ENCODE measurements around the gene PHF19. TPM values are rescaled to one million over a fixed set of nuclear protein-coding genes. Genes with fewer than 3 reads are reported as not detected.

Gene PHF19
- total RNA-seq, 3 donors from 2014 or later = 59.2 to 75.1 (median 64.8) TPM

- DNase-seq (peak; percentile 71), ATAC-seq (peak; percentile 53 to 59)
- peaks cover 77% of the 10 kb centered on the region for H3K4me1 Mint-ChIP-seq (ENCODE audit: low read depth)
- no peaks in the 10 kb centered on the region for H3K27me3 Mint-ChIP-seq (ENCODE audit: low read depth)
- no peaks in the 10 kb centered on the region for H3K9me3 Mint-ChIP-seq
- H3K4me3 Mint-ChIP-seq = peak overlapping the region; percentile 85
- H3K36me3 Mint-ChIP-seq (ENCODE audit: insufficient read depth) = peaks cover 22% of the 10 kb centered on the region
Observed at GRCh38 chr9:120875954-120876841, 790 bp downstream of the PHF19 start.

- DNase-seq (no peak), ATAC-seq (no peak)
- H3K9me3 Mint-ChIP-seq = no peaks in the 10 kb centered on the region
- peak overlapping the region; percentile 85 for H3K4me3 Mint-ChIP-seq
- H3K27me3 Mint-ChIP-seq (ENCODE audit: low read depth) = no peaks in the 10 kb centered on the region
- H3K36me3 Mint-ChIP-seq (ENCODE audit: insufficient read depth) = peaks cover 22% of the 10 kb centered on the region
- H3K4me1 Mint-ChIP-seq (ENCODE audit: low read depth) = peaks cover 75% of the 10 kb centered on the region
Observed at GRCh38 chr9:120875643-120875953, 1.4 kb downstream of the PHF19 start.

GRCh38 chr9:120875195-120875565, 1.8 kb downstream of the PHF19 start:
- Mint-ChIP-seq H3K27me3 (ENCODE audit: low read depth) (no peaks in the 10 kb centered on the region), H3K9me3 (no peaks in the 10 kb centered on the region), H3K4me1 (ENCODE audit: low read depth) (peaks cover 71% of the 10 kb centered on the region), H3K4me3 (peak overlapping the region; percentile 85), H3K36me3 (ENCODE audit: insufficient read depth) (peaks cover 22% of the 10 kb centered on the region)
- no peak for DNase-seq
- ATAC-seq = no peak

- H3K4me3 Mint-ChIP-seq = peak overlapping the region; percentile 1
- H3K9me3 Mint-ChIP-seq = no peaks in the 10 kb centered on the region
- no peak for DNase-seq
- peaks cover 22% of the 10 kb centered on the region for H3K36me3 Mint-ChIP-seq (ENCODE audit: insufficient read depth)
- no peaks in the 10 kb centered on the region for H3K27me3 Mint-ChIP-seq (ENCODE audit: low read depth)
- ATAC-seq = no peak
- peaks cover 67% of the 10 kb centered on the region for H3K4me1 Mint-ChIP-seq (ENCODE audit: low read depth)
Observed at GRCh38 chr9:120874226-120875194, 2.5 kb downstream of the PHF19 start.

- Mint-ChIP-seq H3K36me3 (ENCODE audit: insufficient read depth) (peaks cover 22% of the 10 kb centered on the region), H3K9me3 (no peaks in the 10 kb centered on the region), H3K4me3 (no peak overlapping the region), H3K4me1 (ENCODE audit: low read depth) (peaks cover 63% of the 10 kb centered on the region), H3K27me3 (ENCODE audit: low read depth) (no peaks in the 10 kb centered on the region)
- DNase-seq (no peak), ATAC-seq (no peak)
Observed at GRCh38 chr9:120873512-120873911, 3.5 kb downstream of the PHF19 start.

- Mint-ChIP-seq H3K27me3 (ENCODE audit: low read depth) (no peaks in the 10 kb centered on the region), H3K4me3 (no peak overlapping the region), H3K36me3 (ENCODE audit: insufficient read depth) (peaks cover 22% of the 10 kb centered on the region), H3K9me3 (no peaks in the 10 kb centered on the region), H3K4me1 (ENCODE audit: low read depth) (peaks cover 60% of the 10 kb centered on the region)
- ATAC-seq = no peak
- DNase-seq = no peak
Observed at GRCh38 chr9:120872791-120873502, 4.0 kb downstream of the PHF19 start.

GRCh38 chr9:120870206-120870605, 6.8 kb downstream of the PHF19 start:
- no peaks in the 10 kb centered on the region for H3K27me3 Mint-ChIP-seq (ENCODE audit: low read depth)
- DNase-seq (no peak), ATAC-seq (no peak)
- no peak overlapping the region for H3K4me3 Mint-ChIP-seq
- no peaks in the 10 kb centered on the region for H3K9me3 Mint-ChIP-seq
- H3K4me1 Mint-ChIP-seq (ENCODE audit: low read depth) = peaks cover 45% of the 10 kb centered on the region
- peaks cover 20% of the 10 kb centered on the region for H3K36me3 Mint-ChIP-seq (ENCODE audit: insufficient read depth)

- H3K4me1 Mint-ChIP-seq (ENCODE audit: low read depth) = peaks cover 42% of the 10 kb centered on the region
- no peaks in the 10 kb centered on the region for H3K9me3 Mint-ChIP-seq
- peak overlapping the region; percentile 13 for H3K4me3 Mint-ChIP-seq
- no peak for DNase-seq
- H3K36me3 Mint-ChIP-seq (ENCODE audit: insufficient read depth) = peaks cover 19% of the 10 kb centered on the region
- ATAC-seq = no peak
- H3K27me3 Mint-ChIP-seq (ENCODE audit: low read depth) = no peaks in the 10 kb centered on the region
Observed at GRCh38 chr9:120869726-120870125, 7.3 kb downstream of the PHF19 start.

GRCh38 chr9:120869360-120869687, 7.7 kb downstream of the PHF19 start:
- DNase-seq (no peak), ATAC-seq (no peak)
- Mint-ChIP-seq H3K4me1 (ENCODE audit: low read depth) (peaks cover 38% of the 10 kb centered on the region), H3K27me3 (ENCODE audit: low read depth) (no peaks in the 10 kb centered on the region), H3K4me3 (peak overlapping the region; percentile 85), H3K9me3 (no peaks in the 10 kb centered on the region), H3K36me3 (ENCODE audit: insufficient read depth) (peaks cover 17% of the 10 kb centered on the region)

GRCh38 chr9:120868676-120869359, 8.2 kb downstream of the PHF19 start:
- peak overlapping the region; percentile 85 for H3K4me3 Mint-ChIP-seq
- peaks cover 34% of the 10 kb centered on the region for H3K4me1 Mint-ChIP-seq (ENCODE audit: low read depth)
- peak; percentile 95 to 97 for ATAC-seq
- peak; percentile 97 for DNase-seq
- H3K27me3 Mint-ChIP-seq (ENCODE audit: low read depth) = no peaks in the 10 kb centered on the region
- H3K36me3 Mint-ChIP-seq (ENCODE audit: insufficient read depth) = peaks cover 16% of the 10 kb centered on the region
- no peaks in the 10 kb centered on the region for H3K9me3 Mint-ChIP-seq

- Mint-ChIP-seq H3K4me3 (peak overlapping the region; percentile 67), H3K9me3 (no peaks in the 10 kb centered on the region), H3K36me3 (ENCODE audit: insufficient read depth) (peaks cover 12% of the 10 kb centered on the region), H3K27me3 (ENCODE audit: low read depth) (no peaks in the 10 kb centered on the region), H3K4me1 (ENCODE audit: low read depth) (peaks cover 28% of the 10 kb centered on the region)
- DNase-seq (no peak), ATAC-seq (peak; percentile 8 to 14)
Observed at GRCh38 chr9:120868339-120868675, 8.7 kb downstream of the PHF19 start.

- Mint-ChIP-seq H3K36me3 (ENCODE audit: insufficient read depth) (peaks cover 15% of the 10 kb centered on the region), H3K9me3 (no peaks in the 10 kb centered on the region), H3K4me1 (ENCODE audit: low read depth) (peaks cover 23% of the 10 kb centered on the region), H3K4me3 (peak overlapping the region; percentile 67), H3K27me3 (ENCODE audit: low read depth) (no peaks in the 10 kb centered on the region)
- no peak for ATAC-seq
- DNase-seq = no peak
Observed at GRCh38 chr9:120867676-120868338, 9.2 kb downstream of the PHF19 start.

GRCh38 chr9:120866651-120867050, 10.3 kb downstream of the PHF19 start:
- no peak for ATAC-seq
- Mint-ChIP-seq H3K27me3 (ENCODE audit: low read depth) (no peaks in the 10 kb centered on the region), H3K36me3 (ENCODE audit: insufficient read depth) (peaks cover 15% of the 10 kb centered on the region), H3K9me3 (no peaks in the 10 kb centered on the region), H3K4me3 (no peak overlapping the region), H3K4me1 (ENCODE audit: low read depth) (peaks cover 17% of the 10 kb centered on the region)
- DNase-seq = no peak

Data from activated T-cell treated with anti-CD3 and anti-CD28 coated beads, Interleukin-2, amount 50 U/mL, for 4 hours (primary cell).